GM12878 (cell line): ENCODE measurements around the gene AMH. TPM values are rescaled to one million over a fixed set of nuclear protein-coding genes. Genes with fewer than 3 reads are reported as not detected.

Source experiments
- ASH2L ChIP-seq: fragments of 300-600, 200-600 bp; sonication (generic); IDR thresholded peaks from 2 replicates; pipeline ENCODE4 v1.6.1; 2017; ENCODE audit warnings: low read depth, mild to moderate bottlenecking, borderline replicate concordance
- BACH1 ChIP-seq: fragments of 450-650 bp; IDR thresholded peaks from 2 replicates; pipeline ENCODE4 v1.6.1; 2017; ENCODE audit warnings: mild to moderate bottlenecking, borderline replicate concordance
- CEBPB ChIP-seq, 2 experiments: fragments of 150-350 bp in 1 of 2; IDR thresholded peaks; 2 replicates each; pipeline ENCODE4 v1.6.1; 2012 to 2014; ENCODE audit warnings: low read depth in 2 of 2, low read length in 2 of 2, borderline replicate concordance in 1 of 2, inconsistent platforms in 1 of 2
- CHD2 ChIP-seq: IDR thresholded peaks from 2 replicates; pipeline ENCODE4 v1.6.1; 2011; ENCODE audit warnings: low read depth, low read length, improper control_type of control experiment, borderline replicate concordance
- EGR1 ChIP-seq, 2 experiments: IDR thresholded peaks; 1 replicate in 1 of 2; 2 replicates in 1 of 2; pipeline ENCODE4 v1.6.1; 2011 to 2012; ENCODE audit warnings: low read depth in 2 of 2, low read length in 2 of 2, borderline replicate concordance in 1 of 2, mild to moderate bottlenecking in 1 of 2, moderate library complexity in 1 of 2
- ESRRA ChIP-seq: IDR thresholded peaks from 2 replicates; pipeline ENCODE4 v1.6.1; 2012; ENCODE audit warnings: mild to moderate bottlenecking, low read length, improper control_type of control experiment
- GATAD2B ChIP-seq: fragments of 450-650 bp; conservative IDR thresholded peaks from 2 replicates; pipeline ENCODE4 v1.6.1; 2017; ENCODE audit warnings: low read depth, mild to moderate bottlenecking, moderate library complexity
- IKZF1 ChIP-seq: fragments of 450-650 bp; conservative IDR thresholded peaks from 2 replicates; pipeline ENCODE4 v1.6.1; 2017; ENCODE audit warnings: antibody characterized with exemption, mild to moderate bottlenecking
- IKZF2 ChIP-seq, 2 experiments: fragments of 450-650 bp; IDR thresholded peaks; 2 replicates each; pipeline ENCODE4 v1.6.1; 2017; ENCODE audit warnings: mild to moderate bottlenecking in 2 of 2, moderate library complexity in 2 of 2
- IRF5 ChIP-seq: fragments of 450-650 bp; IDR thresholded peaks from 2 replicates; pipeline ENCODE4 v1.6.1; 2017; ENCODE audit warnings: borderline replicate concordance
- KAT2A ChIP-seq: conservative IDR thresholded peaks from 2 replicates; pipeline ENCODE4 v1.6.1; 2011; ENCODE audit warnings: low read depth, low read length; ENCODE audit not compliant: control insufficient read depth
- MAX ChIP-seq: IDR thresholded peaks from 2 replicates; pipeline ENCODE4 v1.6.1; 2012; ENCODE audit warnings: low read depth, low read length, improper control_type of control experiment
- MEF2A ChIP-seq: IDR thresholded peaks from 2 replicates; pipeline ENCODE4 v1.6.1; 2011; ENCODE audit warnings: low read depth, mild to moderate bottlenecking, low read length, moderate library complexity; ENCODE audit not compliant: insufficient read depth
- NBN ChIP-seq: fragments of 450-650 bp; IDR thresholded peaks from 2 replicates; pipeline ENCODE4 v1.6.1; 2016
- NFXL1 ChIP-seq: fragments of 450-650 bp; IDR thresholded peaks from 2 replicates; pipeline ENCODE4 v1.6.1; 2017; ENCODE audit warnings: antibody characterized with exemption, mild to moderate bottlenecking, borderline replicate concordance
- NFYB ChIP-seq: IDR thresholded peaks from 2 replicates; pipeline ENCODE4 v1.6.1; 2011; ENCODE audit warnings: low read depth, mild to moderate bottlenecking, low read length, improper control_type of control experiment, moderate library complexity; ENCODE audit not compliant: insufficient read depth
- PML ChIP-seq: IDR thresholded peaks from 2 replicates; pipeline ENCODE4 v1.6.1; 2012; ENCODE audit warnings: low read length, inconsistent platforms
- POLR2AphosphoS5 ChIP-seq: IDR thresholded peaks from 2 replicates; pipeline ENCODE4 v1.6.1; 2011; ENCODE audit warnings: mild to moderate bottlenecking, low read length, inconsistent platforms
- RB1 ChIP-seq: fragments of 450-650 bp; formaldehyde crosslinking; IDR thresholded peaks from 2 replicates; pipeline ENCODE4 v1.6.1; 2017; ENCODE audit warnings: mild to moderate bottlenecking, borderline replicate concordance
- RELA ChIP-seq: fragments of 450-650 bp; IDR thresholded peaks from 2 replicates; pipeline ENCODE4 v1.8.0; 2014; ENCODE audit warnings: borderline replicate concordance; ENCODE audit not compliant: partially characterized antibody
- RUNX3 ChIP-seq: IDR thresholded peaks from 2 replicates; pipeline ENCODE4 v1.6.1; 2012; ENCODE audit warnings: low read length, inconsistent platforms
- SIX5 ChIP-seq: IDR thresholded peaks from 2 replicates; pipeline ENCODE4 v1.6.1; 2011; ENCODE audit warnings: mild to moderate bottlenecking, low read depth, low read length, moderate library complexity; ENCODE audit not compliant: severe bottlenecking
- SMAD1 ChIP-seq: fragments of 450-650 bp; IDR thresholded peaks from 2 replicates; pipeline ENCODE4 v1.6.1; 2018; ENCODE audit warnings: mild to moderate bottlenecking, low read depth; ENCODE audit not compliant: partially characterized antibody
- SMARCA5 ChIP-seq: fragments of 450-650 bp; IDR thresholded peaks from 2 replicates; pipeline ENCODE4 v1.6.1; 2017; ENCODE audit warnings: mild to moderate bottlenecking
- SREBF1 ChIP-seq: IDR thresholded peaks from 2 replicates; pipeline ENCODE4 v1.6.1; 2012; ENCODE audit warnings: mild to moderate bottlenecking, low read length
- TBL1XR1 ChIP-seq: IDR thresholded peaks from 2 replicates; pipeline ENCODE4 v1.6.1; 2012; ENCODE audit warnings: low read depth, low read length, improper control_type of control experiment
- WRNIP1 ChIP-seq: IDR thresholded peaks from 2 replicates; pipeline ENCODE4 v1.6.1; 2011; ENCODE audit warnings: low read depth, low read length, improper control_type of control experiment, borderline replicate concordance
- YY1 ChIP-seq: IDR thresholded peaks from 2 replicates; pipeline ENCODE4 v1.6.1; 2011; ENCODE audit warnings: low read depth, mild to moderate bottlenecking, low read length
- ZBED1 ChIP-seq: IDR thresholded peaks from 2 replicates; pipeline ENCODE4 v1.6.1; 2016; ENCODE audit warnings: borderline replicate concordance
- ZNF207 ChIP-seq: fragments of 450-650 bp; IDR thresholded peaks from 2 replicates; pipeline ENCODE4 v1.6.1; 2014; ENCODE audit warnings: antibody characterized with exemption, mild to moderate bottlenecking, borderline replicate concordance
- ZNF24 ChIP-seq: fragments of 450-650 bp; IDR thresholded peaks from 2 replicates; pipeline ENCODE4 v1.6.1; 2017; ENCODE audit warnings: antibody characterized with exemption, mild to moderate bottlenecking
- ZNF384 ChIP-seq: IDR thresholded peaks from 2 replicates; pipeline ENCODE4 v1.6.1; 2012; ENCODE audit warnings: low read depth, mild to moderate bottlenecking, low read length, improper control_type of control experiment, borderline replicate concordance
- polyA plus RNA-seq, 11 experiments: library from polyadenylated mRNA; depleted of rRNA in 4 of 11; unstranded in 6 of 11; stranded (reverse) in 5 of 11; fragments of >200 nt; fragmentation: Nextera tagmentation in 4 of 11; fragmentation: Illumina TruSeq in 1 of 11; extraction: Ambion mirVana in 4 of 11; extraction: Trizol in 1 of 11; gene quantifications; 1 replicate in 1 of 11; 2 replicates in 10 of 11; pipeline versions ENCODE4 v1.2.1 to v1.2.3, GENCODE V29; 2011 to 2016; ENCODE audit warnings: inconsistent platforms in 2 of 11, missing spikeins in 2 of 11, low read depth in 1 of 11
- total RNA-seq, 4 experiments: library from RNA; depleted of rRNA in 3 of 4; stranded (reverse); fragments of >200 nt in 3 of 4; fragmentation: Illumina TruSeq in 1 of 4; extraction: Trizol in 1 of 4; gene quantifications; 2 replicates each; pipeline versions ENCODE4 v1.2.1 to v1.2.3, GENCODE V29; 2013 to 2021

Gene AMH
- total and polyA plus RNA-seq, 10 of the 15 experiments (the other 5 are each of a cell fraction or from before 2014, with no cell fraction given) = 0.17 to 3.5 (median 0.81) TPM; not detected in 4

GRCh38 chr19:2269244-2270156 lies 20.4 kb downstream of the AMH start (continued):
- TF ChIP-seq SIX5 (no peak), ZNF384 (peak; percentile 31; the same call in 1 of the 2 replicates), RELA (peak; percentile 63), TBL1XR1 (peak; percentile 65), SMARCA5 (peak; percentile 35), POLR2AphosphoS5 (peak; percentile 99), NFYB (peak; percentile 84), ESRRA (peak; percentile 72; the same call in 1 of the 2 replicates), ASH2L (0 out of 2 replicates have a peak, but pooled peaks have one; percentile 64), ZNF24 (no peak), IKZF2 (IDR thresholded peaks at IDR 0.05) (no peak), YY1 (peak; percentile 100), ZBED1 (peak; percentile 78; the same call in 1 of the 2 replicates), ZNF207 (no peak), RB1 (peak; percentile 47; the same call in 1 of the 2 replicates), IRF5 (no peak), PML (peak; percentile 99), NFXL1 (no peak), GATAD2B (peak; percentile 78; the same call in 1 of the 2 replicates), SMAD1 (peak; percentile 94), IKZF1 (peak; percentile 65), EGR1 (IDR thresholded peaks at IDR 0.05; ENCODE audit: borderline replicate concordance in 1 of 2, low read depth in 2 of 2, low read length in 2 of 2) (peak in 1 of 2 experiments; percentile 5; a peak in 1 of 3 replicates), CEBPB (IDR thresholded peaks at IDR 0.05; ENCODE audit: borderline replicate concordance in 1 of 2, low read depth in 2 of 2, low read length in 2 of 2) (no peak), MEF2A (0 out of 2 replicates have a peak, but pooled peaks have one; percentile 7), CHD2 (peak; percentile 86), KAT2A (no peak), SREBF1 (0 out of 2 replicates have a peak, but pooled peaks have one; percentile 18), WRNIP1 (no peak), RUNX3 (peak; percentile 49; the same call in 1 of the 2 replicates), MAX (peak; percentile 78), NBN (0 out of 2 replicates have a peak, but pooled peaks have one; percentile 77), BACH1 (peak; percentile 90)
